NCI-H82 treated with DMSO at 0.1 percent for 48 hours (cell line): ENCODE data around the gene ANXA1.

Experiments
- DNase-seq: peaks from one replicate; lab custom pipeline; 2025; ENCODE audit not compliant: unreplicated experiment; lab: John Stamatoyannopoulos, UW

ANXA1 gene

GRCh38 chr9:73206851-73207250 lies 55.2 kb downstream of the ANXA1 start:
- no peak for DNase-seq

GRCh38 chr9:73210886-73211666 lies 59.4 kb downstream of the ANXA1 start:
- no peak for DNase-seq

- DNase-seq, result no peak
These were observed 61.6 kb downstream of the ANXA1 start for GRCh38 chr9:73213300-73213699.

GRCh38 chr9:73215249-73215648 lies 63.6 kb downstream of the ANXA1 start:
- DNase-seq, result no peak

- DNase-seq, result no peak
These were observed 64.4 kb downstream of the ANXA1 start for GRCh38 chr9:73216100-73216499.
